Mucosa of gallbladder (tissue), 1 donor: ENCODE data around the gene MYO10. TPM values are rescaled to one million over a fixed set of nuclear protein-coding genes. Genes with fewer than 3 reads are reported as not detected.

ENCODE experiments used
- DNase-seq: peaks from one replicate; pipeline ENCODE4 v3.0.0-alpha.2; 2020; ENCODE audit warnings: low spot score
- total RNA-seq: library from RNA; stranded (reverse); gene quantifications from one replicate; pipeline ENCODE4 v1.2.1, GENCODE V29; 2021
- donor health status: DM: no; HTN: no; CAD: no.

MYO10 gene
- total RNA-seq, 1 donor from 2014 or later, result 16.2 TPM

- no peak for DNase-seq
These were observed 223.9 kb downstream of the MYO10 start for GRCh38 chr5:16712178-16712577.

GRCh38 chr5:16709691-16710433 is 226.2 kb downstream of the MYO10 start:
- DNase-seq, result no peak

- no peak for DNase-seq
These were observed 228.3 kb downstream of the MYO10 start for GRCh38 chr5:16707869-16708192.

- DNase-seq, result no peak
These were observed 228.8 kb downstream of the MYO10 start for GRCh38 chr5:16707168-16707868.

- no peak for DNase-seq
These were observed 231.1 kb downstream of the MYO10 start for GRCh38 chr5:16704945-16705344.

GRCh38 chr5:16702964-16703363 is 233.1 kb downstream of the MYO10 start:
- no peak for DNase-seq

- DNase-seq, result no peak
These were observed 234.7 kb downstream of the MYO10 start for GRCh38 chr5:16701134-16702099.

GRCh38 chr5:16700081-16700480 is 236.0 kb downstream of the MYO10 start:
- DNase-seq, result no peak

- no peak for DNase-seq
These were observed 240.3 kb downstream of the MYO10 start for GRCh38 chr5:16695779-16696178.

- no peak for DNase-seq
These were observed 242.2 kb downstream of the MYO10 start for GRCh38 chr5:16693879-16694278.

- no peak for DNase-seq
These were observed 244.4 kb downstream of the MYO10 start for GRCh38 chr5:16691731-16692130.

GRCh38 chr5:16690243-16690852 is 245.7 kb downstream of the MYO10 start:
- DNase-seq, result no peak

GRCh38 chr5:16687898-16688297 is 248.2 kb downstream of the MYO10 start:
- no peak for DNase-seq

GRCh38 chr5:16685069-16685468 is 251.0 kb downstream of the MYO10 start:
- DNase-seq, result no peak

GRCh38 chr5:16681876-16682275 is 254.2 kb downstream of the MYO10 start:
- DNase-seq, result no peak

GRCh38 chr5:16679863-16680262 is 256.2 kb downstream of the MYO10 start:
- no peak for DNase-seq

- no peak for DNase-seq
These were observed 256.9 kb downstream of the MYO10 start for GRCh38 chr5:16679190-16679589.

GRCh38 chr5:16675806-16676205 is 260.3 kb downstream of the MYO10 start:
- no peak for DNase-seq

- DNase-seq, result no peak
These were observed 261.3 kb downstream of the MYO10 start for GRCh38 chr5:16674750-16675149.

- DNase-seq, result no peak
These were observed 262.6 kb downstream of the MYO10 start for GRCh38 chr5:16673241-16674201.

GRCh38 chr5:16671208-16671607 is 264.9 kb downstream of the MYO10 start:
- DNase-seq, result no peak
